GM23248 (cell line): ENCODE results near the gene TTLL9.

Source experiments
- EZH2 ChIP-seq: fragments of 200-600 bp; sonication (generic); IDR thresholded peaks from 2 replicates; pipeline ENCODE4 v1.6.1; 2018; ENCODE audit warnings: antibody characterized with exemption, mild to moderate bottlenecking; ENCODE audit not compliant: insufficient read depth, poor library complexity, severe bottlenecking
- EZH2phosphoT487 ChIP-seq: fragments of 200-600 bp; sonication (generic); IDR thresholded peaks from 2 replicates; pipeline ENCODE4 v1.6.1; 2018; ENCODE audit warnings: antibody characterized with exemption, moderate library complexity, mild to moderate bottlenecking, low read depth; ENCODE audit not compliant: insufficient read depth

DNA sequence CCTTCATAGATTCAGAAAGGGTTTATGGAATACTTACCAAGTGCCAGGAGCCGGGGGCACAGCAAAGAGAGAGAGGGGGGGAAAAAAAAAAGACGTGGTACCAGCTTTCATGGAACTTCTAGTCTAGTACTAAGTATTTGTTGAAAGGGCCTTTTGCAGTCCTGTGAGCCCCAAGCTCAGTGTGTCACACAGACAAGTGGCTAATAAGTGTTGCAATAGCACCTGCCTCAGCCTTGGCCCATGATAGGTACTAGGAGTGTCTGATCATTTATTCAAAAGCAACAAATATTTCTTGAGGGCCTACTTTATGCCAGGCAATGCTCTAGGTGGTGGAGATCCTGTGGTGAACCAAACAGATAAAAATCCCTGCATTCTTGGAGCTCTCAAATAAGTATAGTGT lies 43.4 kb upstream of the TTLL9 start:
- TF ChIP-seq EZH2 (no peak), EZH2phosphoT487 (no peak)
